Spleen (tissue), 7 donors: ENCODE data around the gene THAP12.

Experiments used
- POLR2A ChIP-seq, 3 donors: fragments of 450-650 bp; IDR thresholded peaks; one replicate each; pipeline ENCODE4 v1.5.1; 2017; ENCODE audit warnings: antibody characterized with exemption in 3 of 3, mild to moderate bottlenecking in 1 of 3
- TF ChIP-seq, protein P1 (sequence below), 11 experiments: fragments of 200-600 bp in 7 of 11; fragments of 450-650 bp in 4 of 11; sonication (generic) in 4 of 11; IDR thresholded peaks in 8 of 11; conservative IDR thresholded peaks in 3 of 11; 1 replicate in 7 of 11; 2 replicates in 4 of 11; pipeline versions ENCODE4 v1.4.0 to v1.8.0; 2016 to 2021; ENCODE audit warnings: antibody characterized with exemption in 11 of 11, inconsistent platforms in 4 of 11, mild to moderate bottlenecking in 1 of 11
- donor health status: DM: no; HTN: no; CAD: no; lungs with moderate emphysema.
- donor health status: DM: no; HTN: no; CAD: no.
- donor health status: DM: no; HTN: no; CAD: no.

DNA sequence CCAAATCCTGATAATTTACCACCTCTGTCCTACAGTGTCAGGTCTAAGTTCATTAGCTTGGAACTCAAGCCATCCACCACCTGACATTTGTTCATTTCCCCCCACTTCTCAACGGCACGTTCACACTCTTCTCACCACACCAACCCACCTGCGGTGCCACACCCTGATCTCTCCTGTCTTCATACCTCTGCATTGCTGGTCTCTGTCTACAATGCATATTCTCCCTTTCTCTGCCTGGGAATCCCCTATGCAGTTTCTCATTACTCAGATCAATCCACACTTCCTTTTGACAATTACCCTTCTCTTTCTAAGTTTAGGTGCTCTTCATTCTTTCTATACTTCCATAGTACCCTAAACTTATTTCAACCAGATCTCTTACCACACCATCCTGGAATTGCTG, 43.4 kb upstream of the THAP12 start:
- TF ChIP-seq, protein P1, sequence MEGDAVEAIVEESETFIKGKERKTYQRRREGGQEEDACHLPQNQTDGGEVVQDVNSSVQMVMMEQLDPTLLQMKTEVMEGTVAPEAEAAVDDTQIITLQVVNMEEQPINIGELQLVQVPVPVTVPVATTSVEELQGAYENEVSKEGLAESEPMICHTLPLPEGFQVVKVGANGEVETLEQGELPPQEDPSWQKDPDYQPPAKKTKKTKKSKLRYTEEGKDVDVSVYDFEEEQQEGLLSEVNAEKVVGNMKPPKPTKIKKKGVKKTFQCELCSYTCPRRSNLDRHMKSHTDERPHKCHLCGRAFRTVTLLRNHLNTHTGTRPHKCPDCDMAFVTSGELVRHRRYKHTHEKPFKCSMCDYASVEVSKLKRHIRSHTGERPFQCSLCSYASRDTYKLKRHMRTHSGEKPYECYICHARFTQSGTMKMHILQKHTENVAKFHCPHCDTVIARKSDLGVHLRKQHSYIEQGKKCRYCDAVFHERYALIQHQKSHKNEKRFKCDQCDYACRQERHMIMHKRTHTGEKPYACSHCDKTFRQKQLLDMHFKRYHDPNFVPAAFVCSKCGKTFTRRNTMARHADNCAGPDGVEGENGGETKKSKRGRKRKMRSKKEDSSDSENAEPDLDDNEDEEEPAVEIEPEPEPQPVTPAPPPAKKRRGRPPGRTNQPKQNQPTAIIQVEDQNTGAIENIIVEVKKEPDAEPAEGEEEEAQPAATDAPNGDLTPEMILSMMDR (IDR thresholded peaks at IDR 0.05 in 8 of 11, conservative IDR thresholded peaks at IDR 0.05 in 3 of 11), result no peak
- no peak for TF ChIP-seq POLR2A (IDR thresholded peaks at IDR 0.05)
